Smooth muscle cell (in vitro differentiated cells): ENCODE measurements around the gene SLC39A3. TPM values are rescaled to one million over a fixed set of nuclear protein-coding genes. Genes with fewer than 3 reads are reported as not detected.
A peak's percentile ranks its signal among the peaks of the same experiment; 100 is the strongest.

Experiments used
- DNase-seq: peaks from one replicate; lab custom pipeline; 2025; ENCODE audit not compliant: unreplicated experiment; lab: John Stamatoyannopoulos, UW
- H2AFZ ChIP-seq: fragments of 200-600 bp; sonication (generic); 2 replicates; pipeline ENCODE4 v1.6.0; 2016; ENCODE audit warnings: antibody characterized with exemption, low read depth, mild to moderate bottlenecking
- H3F3A ChIP-seq: fragments of 200-600 bp; sonication (generic); 2 replicates; pipeline ENCODE4 v1.6.0; 2017; ENCODE audit warnings: antibody characterized with exemption, low read depth
- H3K27ac ChIP-seq: fragments of 200-600 bp; sonication (generic); 2 replicates; pipeline ENCODE4 v1.5.1; 2016; ENCODE audit warnings: low read depth, mild to moderate bottlenecking
- H3K27me3 ChIP-seq: fragments of 200-600 bp; sonication (generic); 2 replicates; pipeline ENCODE4 v1.6.1; 2016; ENCODE audit warnings: low read depth, mild to moderate bottlenecking
- H3K36me3 ChIP-seq: fragments of 200-600 bp; sonication (generic); 2 replicates; pipeline ENCODE4 v1.5.1; 2016; ENCODE audit warnings: low read depth
- H3K4me1 ChIP-seq: fragments of 200-600 bp; sonication (generic); 2 replicates; pipeline ENCODE4 v1.5.1; 2016; ENCODE audit warnings: low read depth
- H3K4me2 ChIP-seq: fragments of 200-600 bp; sonication (generic); 2 replicates; pipeline ENCODE4 v1.6.0; 2016; ENCODE audit warnings: mild to moderate bottlenecking
- H3K4me3 ChIP-seq: fragments of 200-600 bp; sonication (generic); 2 replicates; pipeline ENCODE4 v1.5.1; 2016; ENCODE audit warnings: mild to moderate bottlenecking
- H3K79me2 ChIP-seq: fragments of 200-600 bp; sonication (generic); 2 replicates; pipeline ENCODE4 v1.6.0; 2016; ENCODE audit warnings: low read depth, mild to moderate bottlenecking
- H3K9ac ChIP-seq: fragments of 200-600 bp; sonication (generic); 2 replicates; pipeline ENCODE4 v1.6.0; 2016; ENCODE audit warnings: low read depth
- H3K9me3 ChIP-seq: fragments of 200-600 bp; sonication (generic); replicated peaks from 2 replicates; pipeline ENCODE4 v1.5.1; 2016; ENCODE audit warnings: low read depth
- H4K20me1 ChIP-seq: fragments of 200-600 bp; sonication (generic); 2 replicates; pipeline ENCODE4 v1.6.0; 2016; ENCODE audit warnings: low read depth
- WGBS: methylation state at CpG from one replicate; pipeline ENCODE4 v1.1.7; 2016; ENCODE audit warnings: low lambda C conversion rate; 5-methylcytosine and 5-hydroxymethylcytosine counted together
- polyA plus RNA-seq: library from polyadenylated mRNA; unstranded; fragments of >200 nt; fragmentation: Nextera tagmentation; extraction: Ambion mirVana; gene quantifications from 2 replicates; pipeline ENCODE4 v1.2.1, GENCODE V29; 2016
- total RNA-seq: library from RNA; depleted of rRNA; stranded (reverse); fragments of >200 nt; gene quantifications from 2 replicates; pipeline ENCODE4 v1.2.3, GENCODE V29; 2014
- TF ChIP-seq, protein P1 (sequence below): fragments of 200-600 bp; sonication (generic); IDR thresholded peaks from 2 replicates; pipeline ENCODE4 v1.5.1; 2017; ENCODE audit warnings: borderline replicate concordance, mild to moderate bottlenecking, antibody characterized with exemption; ENCODE audit not compliant: insufficient read depth, poor library complexity, severe bottlenecking

SLC39A3 gene
- total and polyA plus RNA-seq, 2 experiments from 2014 or later = 24.2 to 46.1 TPM

DNA sequence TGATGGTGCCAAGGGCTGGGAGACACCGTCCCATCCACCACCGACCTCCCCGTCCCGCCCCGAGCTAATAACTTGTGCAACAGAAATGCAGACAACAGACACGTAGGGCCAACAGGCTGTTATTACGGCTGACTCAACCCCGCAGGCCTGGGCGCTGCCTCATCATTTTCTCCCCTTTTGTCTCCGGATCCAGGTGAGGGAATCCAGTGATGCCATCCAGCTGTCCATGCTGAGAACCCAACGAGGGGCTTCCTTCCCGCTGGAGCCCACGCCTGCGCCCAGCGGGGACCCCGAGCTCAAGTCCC lies 12.2 kb downstream of the SLC39A3 start:
- WGBS = 75% methylated on average over 16 of the region's 16 CpGs
- no peaks in the 10 kb centered on the region for H3K36me3 ChIP-seq
- H3K27me3 ChIP-seq = no peaks in the 10 kb centered on the region
- no peaks in the 10 kb centered on the region for H4K20me1 ChIP-seq
- H3K79me2 ChIP-seq = no peaks in the 10 kb centered on the region
- no peak overlapping the region for H2AFZ ChIP-seq
- TF ChIP-seq, protein P1, sequence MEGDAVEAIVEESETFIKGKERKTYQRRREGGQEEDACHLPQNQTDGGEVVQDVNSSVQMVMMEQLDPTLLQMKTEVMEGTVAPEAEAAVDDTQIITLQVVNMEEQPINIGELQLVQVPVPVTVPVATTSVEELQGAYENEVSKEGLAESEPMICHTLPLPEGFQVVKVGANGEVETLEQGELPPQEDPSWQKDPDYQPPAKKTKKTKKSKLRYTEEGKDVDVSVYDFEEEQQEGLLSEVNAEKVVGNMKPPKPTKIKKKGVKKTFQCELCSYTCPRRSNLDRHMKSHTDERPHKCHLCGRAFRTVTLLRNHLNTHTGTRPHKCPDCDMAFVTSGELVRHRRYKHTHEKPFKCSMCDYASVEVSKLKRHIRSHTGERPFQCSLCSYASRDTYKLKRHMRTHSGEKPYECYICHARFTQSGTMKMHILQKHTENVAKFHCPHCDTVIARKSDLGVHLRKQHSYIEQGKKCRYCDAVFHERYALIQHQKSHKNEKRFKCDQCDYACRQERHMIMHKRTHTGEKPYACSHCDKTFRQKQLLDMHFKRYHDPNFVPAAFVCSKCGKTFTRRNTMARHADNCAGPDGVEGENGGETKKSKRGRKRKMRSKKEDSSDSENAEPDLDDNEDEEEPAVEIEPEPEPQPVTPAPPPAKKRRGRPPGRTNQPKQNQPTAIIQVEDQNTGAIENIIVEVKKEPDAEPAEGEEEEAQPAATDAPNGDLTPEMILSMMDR = no peak
- no peak for DNase-seq
- no peak overlapping the region for H3K4me2 ChIP-seq
- no peaks in the 10 kb centered on the region for H3K9me3 ChIP-seq
- H3F3A ChIP-seq = no peaks in the 10 kb centered on the region
- H3K9ac ChIP-seq = no peak overlapping the region
- H3K4me3 ChIP-seq = no peak overlapping the region
- H3K27ac ChIP-seq = peak overlapping the region; percentile 62
- no peaks in the 10 kb centered on the region for H3K4me1 ChIP-seq

DNA sequence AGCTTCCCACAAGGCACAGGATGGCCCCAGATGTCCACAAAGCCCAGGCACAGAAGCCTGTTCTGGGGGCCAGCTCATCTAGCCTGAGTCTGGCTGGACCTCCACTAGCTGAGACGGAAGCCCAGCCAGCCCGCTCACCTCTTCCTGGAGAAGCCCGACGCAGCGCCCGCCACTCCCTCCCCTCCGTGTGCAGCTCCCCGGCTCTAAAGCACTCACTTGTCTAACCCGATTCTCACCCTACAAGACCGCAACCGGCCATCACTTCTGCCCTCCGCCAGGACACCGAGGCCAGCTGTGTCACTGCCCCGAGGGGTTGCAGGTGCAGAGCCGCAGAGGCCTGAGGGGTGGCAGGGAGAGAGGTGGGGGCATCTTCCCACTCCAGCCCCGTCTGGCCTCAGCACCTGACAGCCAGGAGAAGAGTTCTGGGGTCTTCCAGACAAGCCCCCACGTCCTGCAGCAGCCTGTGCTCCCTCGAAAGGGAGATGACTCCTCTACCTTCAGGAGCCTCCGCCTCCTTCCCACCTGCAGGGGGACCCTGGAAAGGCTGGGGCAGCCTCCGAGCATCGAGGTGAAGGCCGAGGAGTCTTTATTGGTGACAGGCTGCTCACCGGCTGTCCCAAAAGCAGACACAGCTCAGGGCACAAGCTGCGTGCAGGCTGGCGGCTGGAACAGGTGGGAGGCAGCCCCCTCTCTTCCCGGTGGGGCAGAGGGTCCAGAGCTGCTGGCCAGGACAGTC lies 12.7 kb downstream of the SLC39A3 start:
- Histone ChIP-seq H3K27ac (peak overlapping the region; percentile 62), H3K9me3 (no peaks in the 10 kb centered on the region), H3K4me3 (peak overlapping the region; percentile 13), H3K27me3 (no peaks in the 10 kb centered on the region), H3K9ac (no peak overlapping the region), H3K4me1 (no peaks in the 10 kb centered on the region), H3K36me3 (no peaks in the 10 kb centered on the region), H4K20me1 (no peaks in the 10 kb centered on the region), H3K79me2 (no peaks in the 10 kb centered on the region), H3K4me2 (no peak overlapping the region), H2AFZ (no peak overlapping the region), H3F3A (no peaks in the 10 kb centered on the region)
- 45% methylated on average over 25 of the region's 26 CpGs for WGBS
- TF ChIP-seq, protein P1 = no peak
- DNase-seq = no peak

DNA sequence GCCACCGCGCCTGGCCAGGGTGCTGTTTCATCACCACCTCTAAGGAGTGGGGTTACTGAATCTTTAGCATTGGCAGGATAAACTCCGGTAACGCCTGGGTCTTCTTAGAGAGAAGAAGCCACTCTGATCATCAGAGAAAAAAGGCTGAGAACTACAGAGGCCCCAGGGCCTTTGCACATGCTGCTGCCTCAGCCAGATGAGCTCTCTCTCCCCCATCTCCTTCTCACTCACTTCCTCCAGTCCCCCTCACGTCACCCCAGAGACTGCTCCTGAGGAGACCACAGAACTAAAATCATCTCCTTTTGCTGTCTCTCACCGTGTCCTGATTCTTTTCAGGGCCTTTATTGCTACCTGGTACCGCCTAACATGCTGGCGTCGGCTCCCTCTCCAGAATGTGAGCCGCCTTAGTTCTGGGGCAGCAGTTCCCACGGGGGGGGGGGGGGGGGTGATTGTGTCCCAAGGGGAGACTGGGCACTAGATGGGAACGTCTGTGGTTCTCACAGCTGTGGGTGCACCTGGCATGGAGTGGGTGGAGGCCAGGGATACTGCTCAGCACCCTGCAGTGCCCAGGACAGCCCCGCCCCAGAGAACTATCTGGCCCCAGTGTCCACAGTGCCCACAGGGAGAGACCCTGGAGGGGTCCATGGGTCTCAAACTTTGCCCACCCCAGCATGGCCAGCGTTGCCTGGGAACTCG lies 13.5 kb downstream of the SLC39A3 start:
- WGBS = 93% methylated on average over 14 of the region's 15 CpGs
- TF ChIP-seq, protein P1 = no peak
- DNase-seq = no peak
- no peak overlapping the region for H3K4me3 ChIP-seq
- no peak overlapping the region for H3K27ac ChIP-seq
- no peaks in the 10 kb centered on the region for H3F3A ChIP-seq
- H3K9ac ChIP-seq = no peak overlapping the region
- H3K79me2 ChIP-seq = no peaks in the 10 kb centered on the region
- no peaks in the 10 kb centered on the region for H4K20me1 ChIP-seq
- H3K9me3 ChIP-seq = no peaks in the 10 kb centered on the region
- no peaks in the 10 kb centered on the region for H3K27me3 ChIP-seq
- no peak overlapping the region for H3K4me2 ChIP-seq
- H2AFZ ChIP-seq = no peak overlapping the region
- H3K4me1 ChIP-seq = no peaks in the 10 kb centered on the region
- H3K36me3 ChIP-seq = no peaks in the 10 kb centered on the region
